HG03571 (cell line): ENCODE measurements around the gene ENAH.
"Not testable (repeated sequence)": the region's sequence is repeated elsewhere in the genome, so short reads cannot be mapped to it uniquely, and the experiment has no call there.

Experiments used
- ATAC-seq: cut with Tn5 transposase; IDR thresholded peaks from one replicate; pipeline ENCODE4 v1.9.1; 2021; ENCODE audit not compliant: unreplicated experiment

The ENAH gene

GRCh38 chr1:225650179-225650578, 2.7 kb downstream of the ENAH start:
- ATAC-seq, result no peak

DNA sequence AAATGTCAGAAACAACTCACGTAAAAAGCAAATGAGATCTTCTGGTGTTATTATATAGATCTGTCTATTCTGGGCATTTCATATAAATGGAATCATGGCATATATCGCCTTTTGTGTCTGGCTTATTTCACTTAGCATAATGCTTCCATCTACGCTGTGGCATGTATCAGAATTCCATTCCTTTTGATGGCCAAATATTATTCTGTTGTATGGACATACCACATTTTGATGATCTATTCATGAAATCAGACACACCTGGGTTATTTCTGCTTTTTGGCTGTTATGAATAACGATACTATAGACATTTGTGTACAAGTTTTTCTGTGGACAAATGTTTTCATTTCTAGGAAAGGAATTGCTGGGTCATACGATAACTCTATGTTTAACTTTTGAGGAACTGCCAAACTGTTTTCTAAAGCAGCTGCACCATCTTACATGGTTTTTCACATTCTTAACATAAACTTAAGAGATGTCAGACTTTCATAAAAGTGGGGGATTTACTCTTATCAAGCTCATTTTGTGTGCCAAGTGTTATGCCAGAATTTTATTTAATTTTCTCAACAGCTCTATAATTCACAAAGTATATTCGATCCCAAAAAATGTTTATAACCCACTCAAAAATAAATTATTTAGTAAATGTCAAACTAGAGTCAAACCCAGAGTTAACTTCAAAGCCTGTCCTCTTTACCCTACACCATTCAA, 7.6 kb downstream of the ENAH start:
- ATAC-seq, result no peak

- no peak for ATAC-seq
Observed at GRCh38 chr1:225644666-225645065, 8.3 kb downstream of the ENAH start.

DNA sequence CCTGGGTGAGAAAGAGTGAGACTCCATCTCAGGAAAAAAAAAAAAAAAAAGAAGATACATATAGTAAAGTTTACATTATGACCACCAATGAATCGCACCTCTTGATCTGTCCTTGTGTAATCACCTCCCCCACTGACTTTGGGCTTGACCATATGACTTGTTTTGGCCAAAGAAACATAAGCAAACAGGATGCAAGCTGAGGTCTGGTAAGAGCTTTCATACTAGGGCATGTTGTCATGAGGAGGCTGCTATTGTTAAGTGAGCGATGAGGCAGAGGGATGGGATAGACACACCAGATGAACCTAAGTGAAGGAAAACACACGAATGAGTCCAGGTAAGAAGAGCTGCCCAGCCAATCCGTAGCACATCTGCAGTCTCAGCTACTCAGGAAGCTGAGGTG, 10.7 kb downstream of the ENAH start:
- ATAC-seq, result no peak

- no peak for ATAC-seq
Observed at GRCh38 chr1:225638853-225639252, 14.1 kb downstream of the ENAH start.

DNA sequence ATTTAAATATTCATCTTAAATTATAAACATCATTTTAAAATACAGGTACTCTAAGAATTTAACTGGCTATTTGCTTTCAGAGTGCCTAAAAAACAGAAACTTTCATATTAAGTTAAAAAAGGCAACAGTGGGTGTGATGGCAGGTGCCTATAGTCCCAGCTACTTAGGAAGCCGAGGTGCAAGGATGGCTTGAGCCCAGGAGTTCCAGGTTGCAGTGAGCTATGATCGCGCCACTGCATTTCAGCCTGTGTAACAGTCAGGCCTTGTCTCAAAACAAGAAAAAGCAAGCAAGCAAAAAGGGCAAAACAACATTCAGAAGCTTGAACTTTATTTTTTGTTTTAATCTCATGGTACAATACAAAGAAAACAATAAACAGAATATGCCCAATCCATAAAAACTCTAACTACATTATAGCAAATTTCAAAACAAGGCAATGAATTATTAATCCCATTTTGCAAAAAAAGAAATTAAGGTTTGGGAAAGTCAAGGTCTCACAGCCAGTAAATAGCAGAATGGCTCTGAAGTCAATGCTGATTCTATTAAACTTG, 15.2 kb downstream of the ENAH start:
- no peak for ATAC-seq

GRCh38 chr1:225636992-225637391, 15.9 kb downstream of the ENAH start:
- ATAC-seq, result not testable (repeated sequence)

DNA sequence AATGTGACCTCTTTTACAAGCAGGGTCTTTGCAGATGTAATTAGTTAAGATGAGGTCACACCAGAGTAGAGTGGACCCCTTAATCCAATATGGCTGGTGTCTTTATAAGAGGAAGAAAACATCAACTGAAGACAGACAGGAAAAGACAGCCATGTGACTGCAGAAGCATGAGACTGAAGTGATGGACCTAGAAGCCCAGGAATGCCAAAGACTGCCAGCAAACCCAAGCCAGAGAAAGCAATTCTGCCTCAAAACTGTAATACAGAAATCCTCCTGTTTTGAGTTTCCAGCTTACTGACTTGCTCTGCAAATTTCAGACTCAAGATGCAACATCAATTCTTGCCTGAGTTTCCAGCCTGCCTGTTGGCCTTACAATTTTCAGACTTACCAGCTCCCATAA, 17.3 kb downstream of the ENAH start:
- ATAC-seq, result no peak

- ATAC-seq, result not testable (repeated sequence)
Observed at GRCh38 chr1:225632836-225633235, 20.1 kb downstream of the ENAH start.

DNA sequence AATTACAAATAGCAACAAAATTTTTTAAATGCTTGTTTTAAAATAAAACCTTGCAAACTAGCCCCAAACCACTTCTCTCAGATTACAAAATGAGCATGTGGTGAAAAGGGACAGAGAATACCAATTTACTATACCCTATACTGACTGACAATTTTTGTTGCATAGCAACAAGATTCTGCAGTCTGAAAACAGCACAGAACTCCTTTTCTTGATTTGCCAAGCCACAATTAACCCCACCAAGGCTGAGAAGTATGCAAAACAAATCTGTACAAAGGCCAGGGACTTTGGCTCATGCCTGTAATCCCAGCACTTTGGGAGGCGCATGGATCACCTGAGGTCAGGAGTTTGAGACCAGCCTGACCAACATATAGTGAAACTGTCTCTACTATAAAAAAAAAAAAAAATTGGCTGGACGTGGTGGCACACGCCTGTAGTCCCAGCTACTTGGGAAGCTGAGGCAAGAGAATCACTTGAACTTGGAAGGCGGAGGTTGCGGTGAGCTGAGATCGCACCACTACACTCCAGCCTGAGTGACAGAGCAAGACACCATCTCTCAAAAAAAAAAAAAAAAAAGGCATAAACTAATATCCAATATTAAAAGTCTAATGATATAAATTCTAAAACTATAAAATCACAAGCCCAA, 21.8 kb downstream of the ENAH start:
- no peak for ATAC-seq

- ATAC-seq, result no peak
Observed at GRCh38 chr1:225629483-225629882, 23.4 kb downstream of the ENAH start.

DNA sequence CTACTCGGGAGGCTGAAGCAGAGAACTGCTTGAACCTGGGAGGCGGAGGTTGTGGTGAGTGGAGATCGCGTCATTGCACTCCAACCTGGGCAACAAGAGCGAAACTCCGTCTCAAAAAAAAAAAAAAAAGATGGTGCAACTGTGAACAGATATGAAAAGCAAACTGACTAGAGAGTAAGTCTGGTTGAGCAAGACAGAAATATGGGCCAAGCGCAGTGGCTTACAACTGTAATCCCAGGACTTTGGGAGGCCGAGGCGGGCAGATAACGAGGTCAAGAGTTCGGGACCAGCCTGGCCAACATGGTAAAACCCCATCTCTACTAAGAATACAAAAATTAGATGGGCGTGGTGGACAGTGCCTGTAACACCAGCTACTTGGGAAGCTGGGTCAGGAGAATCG, 24.1 kb downstream of the ENAH start:
- not testable (repeated sequence) for ATAC-seq

DNA sequence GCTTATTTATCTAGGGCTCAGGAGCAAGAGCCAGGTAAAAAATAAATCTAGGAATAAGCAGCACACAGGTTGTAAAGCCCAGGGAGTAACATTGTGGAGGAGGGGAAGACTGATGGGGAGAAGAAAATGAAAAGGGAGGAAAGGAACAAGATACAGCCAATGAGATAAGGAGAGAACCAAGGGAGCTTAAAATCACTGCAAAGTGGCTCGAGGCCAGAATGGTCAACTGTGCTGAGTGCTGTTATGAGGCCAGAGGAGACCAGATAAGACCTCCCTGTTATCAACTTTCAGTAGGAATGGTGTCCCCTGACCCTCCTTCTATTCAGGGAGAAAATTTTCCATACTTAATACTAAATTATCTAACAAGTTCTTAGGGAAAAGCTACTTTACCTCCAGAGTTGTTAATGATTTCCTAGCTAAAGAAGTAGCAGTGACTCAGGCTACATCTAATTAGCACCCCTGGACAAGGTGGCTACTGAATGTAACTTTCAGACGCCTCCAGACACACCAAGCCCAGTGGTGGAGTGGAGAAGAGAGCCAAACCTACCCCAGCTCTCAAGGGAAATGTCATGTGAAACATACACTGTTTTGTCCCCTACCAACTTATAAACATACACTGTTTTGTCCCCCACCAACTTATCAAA, 25.5 kb downstream of the ENAH start:
- no peak for ATAC-seq

GRCh38 chr1:225626698-225627097, 26.2 kb downstream of the ENAH start:
- no peak for ATAC-seq

DNA sequence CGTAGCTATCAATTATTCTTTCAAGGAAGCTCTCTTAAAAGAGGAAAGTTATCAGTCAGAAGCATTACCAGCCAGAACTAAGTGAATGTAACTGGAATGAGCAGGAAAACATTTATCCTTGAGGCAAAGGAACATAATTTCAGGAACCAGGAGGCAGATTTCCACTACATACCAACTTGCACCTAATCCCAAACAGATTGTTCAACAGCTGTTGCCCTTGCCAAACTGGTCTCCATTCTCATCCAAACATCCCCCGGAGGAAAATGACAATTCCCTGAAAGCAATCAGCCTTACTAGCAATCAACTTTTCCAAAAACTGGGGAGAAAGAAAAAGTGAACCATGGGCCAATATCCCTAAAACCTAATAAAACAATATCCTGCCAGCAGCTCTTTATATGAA, 35.0 kb downstream of the ENAH start:
- ATAC-seq, result no peak

DNA sequence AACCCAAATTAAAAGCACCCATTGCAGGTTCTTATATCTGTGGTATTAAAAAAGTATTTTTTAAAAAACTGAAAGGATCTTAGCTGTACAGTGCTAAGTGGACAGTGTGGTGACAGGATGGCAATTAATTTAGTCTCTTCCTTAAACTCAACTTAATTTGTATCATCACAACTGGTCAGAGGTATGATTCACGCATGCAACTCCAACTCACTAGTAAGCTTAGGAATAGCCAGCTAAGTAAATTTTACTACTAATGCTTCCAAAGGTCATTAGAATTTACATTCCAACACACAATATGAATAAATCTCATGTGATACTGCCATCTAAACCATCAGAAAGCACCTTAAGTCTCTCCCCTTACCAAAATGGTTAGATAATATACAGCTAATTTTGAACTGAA, 35.4 kb downstream of the ENAH start:
- no peak for ATAC-seq

DNA sequence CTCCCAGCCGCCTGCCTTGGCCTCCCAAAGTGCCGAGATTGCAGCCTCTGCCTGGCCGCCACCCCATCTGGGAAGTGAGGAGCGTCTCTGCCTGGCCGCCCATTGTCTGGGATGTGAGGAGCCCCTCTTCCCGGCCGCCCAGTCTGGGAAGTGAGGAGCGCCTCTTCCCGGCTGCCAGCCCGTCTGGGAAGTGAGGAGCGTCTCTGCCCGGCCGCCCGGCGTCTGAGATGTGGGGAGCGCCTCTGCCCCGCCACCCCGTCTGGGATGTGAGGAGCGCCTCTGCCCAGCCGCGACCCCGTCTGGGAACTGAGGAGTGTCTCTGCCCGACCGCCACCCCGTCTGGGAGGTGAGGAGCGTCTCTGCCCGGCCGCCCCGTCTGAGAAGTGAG, 37.5 kb downstream of the ENAH start:
- not testable (repeated sequence) for ATAC-seq

DNA sequence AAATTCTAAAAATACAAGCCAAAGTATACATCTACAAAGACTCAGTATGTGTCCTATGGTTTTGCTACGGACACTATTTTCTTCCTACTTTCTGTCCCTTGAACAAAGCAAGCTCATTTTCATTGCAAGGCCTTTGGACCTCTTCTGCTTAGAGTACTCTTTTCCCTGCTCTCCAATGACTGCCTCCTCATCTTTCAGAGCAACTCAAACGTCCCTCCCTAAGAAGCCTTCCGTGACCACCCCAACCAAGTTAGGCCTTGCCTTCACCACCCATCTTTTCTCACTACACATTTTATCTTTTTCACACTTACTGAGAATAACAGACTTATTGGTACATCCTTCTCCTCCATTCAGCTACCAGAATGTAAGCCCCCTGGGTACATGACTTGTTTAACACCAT, 39.9 kb downstream of the ENAH start:
- ATAC-seq, result no peak

DNA sequence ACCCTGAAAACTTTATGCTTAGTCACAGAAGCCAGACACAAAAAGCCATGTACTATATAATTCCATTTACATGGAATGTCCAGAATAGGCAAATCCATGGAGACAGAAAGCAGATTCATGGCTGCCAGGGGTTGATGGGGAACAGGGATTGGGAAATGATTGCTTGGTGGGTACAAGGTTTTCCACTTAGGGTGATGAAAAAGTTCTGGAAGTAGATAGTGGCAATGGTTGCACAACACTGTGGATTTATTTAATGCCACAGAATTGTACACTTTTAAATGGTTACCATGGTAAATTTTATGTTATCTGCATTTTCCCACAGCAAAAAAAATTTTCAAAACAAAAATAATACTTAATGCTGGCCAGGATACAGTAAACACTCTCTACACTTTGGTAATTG, 40.6 kb downstream of the ENAH start:
- ATAC-seq, result no peak

GRCh38 chr1:225611537-225612223, 41.2 kb downstream of the ENAH start:
- ATAC-seq, result no peak

DNA sequence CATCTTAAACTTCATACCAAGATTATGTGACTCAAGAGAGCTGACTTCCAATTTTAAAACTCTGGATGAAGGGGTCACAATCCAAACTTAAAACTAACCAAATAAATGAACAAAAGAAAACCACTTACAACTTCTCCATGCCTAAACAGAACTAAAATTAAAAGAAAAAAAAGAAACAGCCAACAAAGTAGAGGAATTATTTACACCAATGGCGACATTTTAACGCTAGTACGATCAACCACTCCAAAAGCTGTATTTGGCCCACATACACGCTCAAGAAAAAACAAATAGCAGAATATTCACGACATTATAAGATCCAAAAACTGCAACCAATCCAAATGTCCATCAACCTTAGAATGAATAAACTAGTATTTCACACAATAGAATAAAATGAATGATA, 42.4 kb downstream of the ENAH start:
- no peak for ATAC-seq
